Suprapubic skin (tissue), 4 donors: ENCODE measurements around the gene C1QTNF2. TPM values are rescaled to one million over a fixed set of nuclear protein-coding genes. Genes with fewer than 3 reads are reported as not detected.

ENCODE experiments used
- DNase-seq, 2 donors: peaks; one replicate each; pipeline ENCODE4 v3.0.0-alpha.2; 2019; ENCODE audit warnings: low spot score in 2 of 2
- H3K27ac ChIP-seq: fragments of 200-600 bp; sonication (generic); one replicate; pipeline ENCODE4 v1.5.1; 2019
- H3K27me3 ChIP-seq: fragments of 200-600 bp; sonication (generic); one replicate; pipeline ENCODE4 v1.5.1; 2019
- H3K36me3 ChIP-seq: fragments of 200-600 bp; sonication (generic); one replicate; pipeline ENCODE4 v1.5.1; 2019
- H3K4me1 ChIP-seq: fragments of 200-600 bp; sonication (generic); one replicate; pipeline ENCODE4 v1.5.1; 2019
- H3K4me3 ChIP-seq: fragments of 200-600 bp; sonication (generic); one replicate; pipeline ENCODE4 v1.5.1; 2019; ENCODE audit warnings: mild to moderate bottlenecking
- H3K9me3 ChIP-seq: fragments of 200-600 bp; sonication (generic); one replicate; pipeline ENCODE4 v1.5.1; 2019
- EP300 ChIP-seq: sonication (generic); formaldehyde crosslinking; IDR thresholded peaks from one replicate; pipeline ENCODE4 v1.6.1; 2017; ENCODE audit warnings: antibody characterized with exemption
- POLR2A ChIP-seq, 2 donors: fragments of 450-650 bp; IDR thresholded peaks; one replicate each; pipeline ENCODE4 v1.6.1; 2017; ENCODE audit warnings: antibody characterized with exemption in 2 of 2, mild to moderate bottlenecking in 2 of 2, moderate library complexity in 2 of 2
- POLR2AphosphoS5 ChIP-seq, 3 donors: sonication (generic); formaldehyde crosslinking; IDR thresholded peaks; one replicate each; pipeline ENCODE4 v1.6.1; 2017; ENCODE audit warnings: antibody characterized with exemption in 3 of 3
- WGBS: methylation state at CpG from one replicate; pipeline ENCODE4 v1.1.5; 2018; 5-methylcytosine and 5-hydroxymethylcytosine counted together
- total RNA-seq, 4 donors: library from RNA; depleted of rRNA; stranded (reverse); fragments of >200 nt; gene quantifications; one replicate each; pipeline ENCODE4 v1.1.0, GENCODE V29; 2016
- TF ChIP-seq, protein P1 (sequence below), 2 donors: fragments of 200-600 bp in 1 of 2; fragments of 450-650 bp in 1 of 2; sonication (generic) in 1 of 2; IDR thresholded peaks; one replicate each; pipeline ENCODE4 v1.5.1; 2016 to 2019; ENCODE audit warnings: antibody characterized with exemption in 2 of 2, mild to moderate bottlenecking in 1 of 2, moderate library complexity in 1 of 2

The C1QTNF2 gene
- total RNA-seq, 4 donors from 2014 or later = 0.21 to 0.23 TPM; not detected in 2

DNA sequence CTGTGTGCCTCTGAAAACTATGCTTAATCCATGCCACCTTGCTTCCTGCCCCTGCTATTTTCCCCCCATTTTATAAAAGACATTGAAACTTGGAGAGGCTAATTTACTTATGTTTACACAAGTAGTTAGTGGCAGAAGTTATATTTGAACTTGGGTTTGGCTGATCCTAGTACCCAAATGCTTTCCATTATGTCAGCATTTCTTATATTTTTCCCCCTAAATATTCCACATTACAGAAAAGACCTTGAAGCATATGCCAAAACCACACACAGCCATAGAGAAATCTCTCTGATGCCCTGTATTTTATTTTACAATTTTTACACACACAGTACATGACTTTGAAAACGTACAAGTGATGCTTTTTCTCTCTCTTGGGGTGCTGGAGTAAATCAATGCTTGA is 11.2 kb downstream of the C1QTNF2 start:
- H3K36me3 ChIP-seq = no peaks in the 10 kb centered on the region
- WGBS = 0% methylated on average over 1 of the region's 1 CpG
- no peak overlapping the region for H3K4me3 ChIP-seq
- TF ChIP-seq POLR2A (IDR thresholded peaks at IDR 0.05) (no peak), POLR2AphosphoS5 (IDR thresholded peaks at IDR 0.05) (no peak), EP300 (no peak)
- TF ChIP-seq, protein P1, sequence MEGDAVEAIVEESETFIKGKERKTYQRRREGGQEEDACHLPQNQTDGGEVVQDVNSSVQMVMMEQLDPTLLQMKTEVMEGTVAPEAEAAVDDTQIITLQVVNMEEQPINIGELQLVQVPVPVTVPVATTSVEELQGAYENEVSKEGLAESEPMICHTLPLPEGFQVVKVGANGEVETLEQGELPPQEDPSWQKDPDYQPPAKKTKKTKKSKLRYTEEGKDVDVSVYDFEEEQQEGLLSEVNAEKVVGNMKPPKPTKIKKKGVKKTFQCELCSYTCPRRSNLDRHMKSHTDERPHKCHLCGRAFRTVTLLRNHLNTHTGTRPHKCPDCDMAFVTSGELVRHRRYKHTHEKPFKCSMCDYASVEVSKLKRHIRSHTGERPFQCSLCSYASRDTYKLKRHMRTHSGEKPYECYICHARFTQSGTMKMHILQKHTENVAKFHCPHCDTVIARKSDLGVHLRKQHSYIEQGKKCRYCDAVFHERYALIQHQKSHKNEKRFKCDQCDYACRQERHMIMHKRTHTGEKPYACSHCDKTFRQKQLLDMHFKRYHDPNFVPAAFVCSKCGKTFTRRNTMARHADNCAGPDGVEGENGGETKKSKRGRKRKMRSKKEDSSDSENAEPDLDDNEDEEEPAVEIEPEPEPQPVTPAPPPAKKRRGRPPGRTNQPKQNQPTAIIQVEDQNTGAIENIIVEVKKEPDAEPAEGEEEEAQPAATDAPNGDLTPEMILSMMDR (IDR thresholded peaks at IDR 0.05) = no peak
- no peaks in the 10 kb centered on the region for H3K9me3 ChIP-seq
- peaks cover 49% of the 10 kb centered on the region for H3K4me1 ChIP-seq
- no peaks in the 10 kb centered on the region for H3K27me3 ChIP-seq
- DNase-seq = no peak
- H3K27ac ChIP-seq = no peak overlapping the region

GRCh38 chr5:160357861-160358411 is 12.5 kb downstream of the C1QTNF2 start:
- Histone ChIP-seq H3K36me3 (no peaks in the 10 kb centered on the region), H3K27ac (peak overlapping the region; percentile 43), H3K4me1 (peaks cover 42% of the 10 kb centered on the region), H3K4me3 (no peak overlapping the region), H3K9me3 (no peaks in the 10 kb centered on the region), H3K27me3 (no peaks in the 10 kb centered on the region)
- TF ChIP-seq POLR2A (IDR thresholded peaks at IDR 0.05) = no peak
- TF ChIP-seq, protein P1 (IDR thresholded peaks at IDR 0.05) = no peak
- no peak for TF ChIP-seq EP300
- no peak for TF ChIP-seq POLR2AphosphoS5 (IDR thresholded peaks at IDR 0.05)
- 43% methylated on average over 6 of the region's 7 CpGs for WGBS
- DNase-seq = peak in 1 of 2 donors; percentile 21

DNA sequence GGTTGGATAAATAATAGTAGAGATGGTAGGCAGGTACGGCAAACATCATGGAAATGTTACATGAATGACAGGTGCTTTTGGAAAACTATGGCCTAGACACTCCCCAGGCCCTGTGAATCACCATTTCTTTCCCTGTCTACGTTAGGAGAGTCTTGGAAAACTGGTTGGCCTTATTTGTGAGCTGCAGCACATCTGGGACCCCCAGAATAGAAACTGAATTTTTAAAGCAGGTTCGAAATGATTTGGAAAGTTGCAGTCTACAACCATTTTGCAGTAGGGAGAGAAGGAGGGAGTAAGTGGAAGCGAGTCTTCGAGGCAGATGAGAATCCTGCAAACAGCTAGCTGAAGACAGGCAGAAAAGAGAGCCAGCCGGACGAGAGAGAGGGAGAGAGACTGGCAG is 13.0 kb downstream of the C1QTNF2 start:
- no peak overlapping the region for H3K27ac ChIP-seq
- no peak for DNase-seq
- TF ChIP-seq EP300 = no peak
- no peak for TF ChIP-seq POLR2AphosphoS5 (IDR thresholded peaks at IDR 0.05)
- TF ChIP-seq, protein P1 (IDR thresholded peaks at IDR 0.05) = no peak
- TF ChIP-seq POLR2A (IDR thresholded peaks at IDR 0.05) = no peak
- no peaks in the 10 kb centered on the region for H3K27me3 ChIP-seq
- no peaks in the 10 kb centered on the region for H3K9me3 ChIP-seq
- no peaks in the 10 kb centered on the region for H3K36me3 ChIP-seq
- H3K4me3 ChIP-seq = no peak overlapping the region
- H3K4me1 ChIP-seq = peaks cover 39% of the 10 kb centered on the region
- 55% methylated on average over 7 of the region's 7 CpGs for WGBS

- Histone ChIP-seq H3K4me3 (no peak overlapping the region), H3K27me3 (no peaks in the 10 kb centered on the region), H3K36me3 (no peaks in the 10 kb centered on the region), H3K27ac (no peak overlapping the region), H3K4me1 (peaks cover 39% of the 10 kb centered on the region), H3K9me3 (no peaks in the 10 kb centered on the region)
- DNase-seq = no peak
- no peak for TF ChIP-seq POLR2AphosphoS5 (IDR thresholded peaks at IDR 0.05)
- TF ChIP-seq, protein P1 (IDR thresholded peaks at IDR 0.05) = no peak
- WGBS = 74% methylated on average over 7 of the region's 7 CpGs
Measured at GRCh38 chr5:160356550-160357347, 13.7 kb downstream of the C1QTNF2 start.

DNA sequence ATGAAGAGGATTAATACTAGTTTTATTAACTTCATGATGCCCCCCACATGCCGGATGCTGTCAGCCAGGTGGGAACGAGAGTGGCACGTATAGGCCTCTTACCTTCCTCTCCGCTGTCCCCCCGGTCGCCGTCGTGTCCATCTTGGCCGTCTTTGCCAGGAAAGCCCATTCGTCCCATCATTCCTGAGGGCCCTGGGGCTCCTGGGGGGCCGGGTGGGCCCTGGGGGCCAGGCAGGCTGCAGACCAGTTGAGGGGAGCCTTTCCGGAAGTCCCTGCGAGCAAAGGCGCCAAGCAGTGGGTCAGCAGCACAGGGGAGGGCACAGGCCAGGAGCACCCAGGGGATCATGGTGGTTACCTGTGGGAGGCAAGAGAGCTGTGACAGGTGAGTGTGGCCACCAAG is 15.8 kb downstream of the C1QTNF2 start:
- H3K27ac ChIP-seq = no peak overlapping the region
- H3K36me3 ChIP-seq = no peaks in the 10 kb centered on the region
- DNase-seq = no peak
- peaks cover 24% of the 10 kb centered on the region for H3K4me1 ChIP-seq
- WGBS = 89% methylated on average over 14 of the region's 14 CpGs
- TF ChIP-seq, protein P1 (IDR thresholded peaks at IDR 0.05) = no peak
- no peak for TF ChIP-seq POLR2AphosphoS5 (IDR thresholded peaks at IDR 0.05)
- TF ChIP-seq EP300 = no peak
- TF ChIP-seq POLR2A (IDR thresholded peaks at IDR 0.05) = no peak
- H3K9me3 ChIP-seq = no peaks in the 10 kb centered on the region
- no peaks in the 10 kb centered on the region for H3K27me3 ChIP-seq
- no peak overlapping the region for H3K4me3 ChIP-seq
